CD8-positive, alpha-beta memory T cell (primary cell): ENCODE results near the gene HSFX2. TPM values are rescaled to one million over a fixed set of nuclear protein-coding genes. Genes with fewer than 3 reads are reported as not detected.
A peak's percentile ranks its signal among the peaks of the same experiment; 100 is the strongest.
"Not testable (repeated sequence)": the region's sequence is repeated elsewhere in the genome, so short reads cannot be mapped to it uniquely, and the experiment has no call there.

Source experiments
- CTCF ChIA-PET: fragments of 350-600 bp; sonication (Branson Sonifier 250); formaldehyde crosslinking; loops from one replicate; lab custom pipeline; 2021; ENCODE audit warnings: antibody characterized with exemption; lab: Charles Lee
- POLR2A ChIA-PET: fragments of 350-600 bp; sonication (Branson Sonifier 250); formaldehyde crosslinking; loops from one replicate; lab custom pipeline; 2021; ENCODE audit warnings: antibody characterized with exemption; lab: Charles Lee
- DNase-seq, 5 donors: peaks; one replicate each; pipeline versions ENCODE4 v3.0.0 to v3.0.0-alpha.2; 2020 to 2022; ENCODE audit warnings: mixed read lengths in 1 of 5
- H3K27ac ChIP-seq: one replicate; pipeline ENCODE4 v1.7.0; 2013; ENCODE audit warnings: low read depth, mild to moderate bottlenecking, low read length, moderate library complexity
- H3K27me3 ChIP-seq: 2 replicates; pipeline ENCODE4 v1.7.0; 2013; ENCODE audit warnings: low read length, mild to moderate bottlenecking; ENCODE audit not compliant: insufficient read depth, poor library complexity, severe bottlenecking
- H3K36me3 ChIP-seq: 2 replicates; pipeline ENCODE4 v1.7.0; 2013; ENCODE audit warnings: mild to moderate bottlenecking, low read length, moderate library complexity; ENCODE audit not compliant: insufficient read depth
- H3K4me1 ChIP-seq: 2 replicates; pipeline ENCODE4 v1.7.0; 2013; ENCODE audit warnings: mild to moderate bottlenecking, low read length, moderate library complexity; ENCODE audit not compliant: insufficient read depth
- H3K4me3 ChIP-seq: 2 replicates; pipeline ENCODE4 v1.7.0; 2013; ENCODE audit warnings: mild to moderate bottlenecking, low read length
- H3K9me3 ChIP-seq: 2 replicates; pipeline ENCODE4 v1.7.0; 2013; ENCODE audit warnings: mild to moderate bottlenecking, low read length
- H3K27ac Mint-ChIP-seq, 8 donors: one replicate each; pipeline ENCODE4 v1.8.0; 2020 to 2021; ENCODE audit warnings: mixed read lengths in 8 of 8, mild to moderate bottlenecking in 6 of 8, inconsistent platforms in 3 of 8, moderate library complexity in 3 of 8
- H3K27me3 Mint-ChIP-seq, 2 donors: one replicate each; pipeline ENCODE4 v1.8.0; 2020 to 2021; ENCODE audit warnings: mixed read lengths in 2 of 2, mild to moderate bottlenecking in 1 of 2, moderate library complexity in 1 of 2
- H3K36me3 Mint-ChIP-seq, 3 donors: one replicate each; pipeline ENCODE4 v1.8.0; 2020 to 2021; ENCODE audit warnings: mixed read lengths in 3 of 3, inconsistent platforms in 1 of 3, mild to moderate bottlenecking in 1 of 3
- H3K4me1 Mint-ChIP-seq, 3 donors: one replicate each; pipeline ENCODE4 v1.8.0; 2020 to 2021; ENCODE audit warnings: mixed read lengths in 3 of 3, inconsistent platforms in 1 of 3, mild to moderate bottlenecking in 1 of 3
- H3K4me3 Mint-ChIP-seq, 7 donors: one replicate each; pipeline ENCODE4 v1.8.0; 2020 to 2021; ENCODE audit warnings: mixed read lengths in 7 of 7, mild to moderate bottlenecking in 6 of 7, moderate library complexity in 4 of 7, inconsistent platforms in 2 of 7
- H3K9me3 Mint-ChIP-seq, 5 donors: one replicate each; pipeline ENCODE4 v1.8.0; 2020 to 2022; ENCODE audit warnings: mixed read lengths in 5 of 5, mild to moderate bottlenecking in 3 of 5, moderate library complexity in 2 of 5, inconsistent platforms in 1 of 5
- polyA plus RNA-seq: library from polyadenylated mRNA; unstranded; fragments of 300-500 nt; fragmentation: Illumina TruSeq; gene quantifications from one replicate; pipeline ENCODE4 v1.2.3, GENCODE V29; 2021
- total RNA-seq, 2 experiments: library from RNA; stranded (reverse); gene quantifications; one replicate each; pipeline ENCODE4 v1.2.3, GENCODE V29; 2021

HSFX2 gene
- total and polyA plus RNA-seq, 3 experiments from 2014 or later, result 0.29 to 0.57 TPM; not detected in 1

DNA sequence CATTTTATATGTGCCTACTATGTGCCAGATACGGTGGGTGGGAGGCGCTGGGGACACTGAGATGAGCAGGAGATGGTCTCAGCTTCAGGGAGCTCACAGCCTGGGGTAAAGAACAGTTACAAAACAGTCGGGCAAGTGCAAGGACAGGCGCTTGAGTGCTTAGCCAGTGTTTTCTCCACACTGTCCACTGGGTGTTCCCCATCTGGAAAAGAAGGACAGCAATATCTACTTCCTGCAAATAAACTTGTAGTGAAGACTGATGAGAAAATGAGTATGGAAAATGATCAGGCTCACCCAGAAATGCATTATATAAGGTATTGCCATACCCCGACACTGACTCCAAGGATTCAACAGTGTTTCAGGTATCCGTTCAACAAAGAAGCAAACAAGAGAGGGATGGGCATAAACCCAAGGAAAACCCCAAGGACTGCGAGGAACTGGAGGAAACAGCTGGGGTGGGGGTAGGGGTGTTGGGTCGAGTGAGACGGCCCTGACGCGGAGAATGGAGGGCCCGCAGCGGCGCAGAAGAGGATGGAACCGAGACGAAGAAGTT, 35.6 kb upstream of the HSFX2 start:
- ChIA-PET CTCF (no interaction called here), POLR2A (no interaction called here)
- peaks cover 35 to 55% (median 46%) of the 10 kb centered on the region in 3 donors for H3K4me1 Mint-ChIP-seq
- peak overlapping the region; percentile 38 to 95 (median 86) for H3K27ac Mint-ChIP-seq
- H3K27me3 ChIP-seq, result no peaks in the 10 kb centered on the region
- peaks cover 0 to 3% (median 0%) of the 10 kb centered on the region in 3 donors for H3K36me3 Mint-ChIP-seq
- peaks cover 3 to 4% of the 10 kb centered on the region in 2 donors for H3K27me3 Mint-ChIP-seq
- H3K27ac ChIP-seq, result peak overlapping the region; percentile 16
- no peak for DNase-seq
- peak overlapping the region; percentile 66 for H3K4me3 ChIP-seq
- H3K4me3 Mint-ChIP-seq, result peak overlapping the region; percentile 90 to 98 (median 92)
- H3K9me3 ChIP-seq, result no peaks in the 10 kb centered on the region
- H3K4me1 ChIP-seq, result peaks cover 20% of the 10 kb centered on the region
- H3K36me3 ChIP-seq, result no peaks in the 10 kb centered on the region
- no peaks in the 10 kb centered on the region for H3K9me3 Mint-ChIP-seq

DNA sequence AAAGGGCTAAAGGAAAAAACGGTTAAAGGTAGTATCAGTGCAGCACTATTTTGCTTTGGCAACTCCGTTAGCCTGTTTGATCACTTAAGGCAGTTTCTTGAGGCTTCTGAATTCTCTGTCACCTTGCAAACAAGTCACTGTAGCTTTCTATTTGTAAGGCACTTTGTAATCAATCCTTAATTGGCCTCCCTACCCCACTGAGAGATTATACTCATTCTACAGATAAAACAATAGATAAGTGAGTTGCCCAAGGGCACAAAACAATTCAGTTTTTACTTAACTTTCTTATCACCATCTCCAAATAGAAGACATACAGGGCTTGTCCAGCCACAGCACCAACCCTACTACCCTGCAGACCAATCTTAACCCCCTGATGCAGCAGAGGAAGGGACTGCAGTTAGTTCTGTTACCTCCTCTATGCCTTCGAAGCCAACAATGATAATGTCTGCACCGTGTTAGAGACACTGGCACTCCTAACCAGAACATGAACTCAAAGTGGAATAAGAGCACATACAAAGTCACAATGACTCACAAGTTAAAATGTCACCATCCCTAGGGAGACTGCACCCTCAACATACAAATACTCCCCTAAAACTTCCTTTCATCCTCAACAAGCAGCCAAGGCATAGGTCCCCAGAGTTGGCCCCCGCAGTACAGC, 34.7 kb upstream of the HSFX2 start:
- no peaks in the 10 kb centered on the region for H3K36me3 ChIP-seq
- Mint-ChIP-seq H3K27me3 (peaks cover 0 to 3% of the 10 kb centered on the region in 2 donors), H3K9me3 (no peaks in the 10 kb centered on the region), H3K27ac (peak overlapping the region in 5 of 8 donors; percentile 0 to 87 (median 13)), H3K4me1 (peaks cover 37 to 64% (median 55%) of the 10 kb centered on the region in 3 donors), H3K4me3 (peak overlapping the region; percentile 90 to 98 (median 92)), H3K36me3 (peaks cover 0 to 3% (median 0%) of the 10 kb centered on the region in 3 donors)
- no peak overlapping the region for H3K27ac ChIP-seq
- H3K9me3 ChIP-seq, result no peaks in the 10 kb centered on the region
- peaks cover 20% of the 10 kb centered on the region for H3K4me1 ChIP-seq
- ChIA-PET CTCF (no interaction called here), POLR2A (no interaction called here)
- H3K27me3 ChIP-seq, result no peaks in the 10 kb centered on the region
- no peak overlapping the region for H3K4me3 ChIP-seq
- DNase-seq, result no peak

DNA sequence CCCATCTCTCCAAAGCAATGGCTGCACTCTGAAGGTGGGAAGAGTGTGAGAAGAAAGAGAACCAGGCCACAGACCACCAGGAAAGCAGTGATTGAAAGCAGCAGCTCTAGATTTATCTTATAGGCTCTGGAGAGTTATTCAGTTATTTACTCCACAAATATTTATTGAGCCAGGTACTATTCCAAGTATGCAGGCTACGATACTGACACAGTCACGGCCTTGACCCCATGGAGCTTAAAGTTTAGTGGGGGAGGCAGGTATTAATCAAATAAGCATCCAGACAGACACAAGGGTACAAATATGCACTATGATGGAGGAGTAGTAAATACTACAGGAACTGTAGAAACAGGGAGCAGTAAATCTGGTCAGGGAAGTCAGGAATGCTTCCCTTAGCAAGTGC, 33.7 kb upstream of the HSFX2 start:
- Histone ChIP-seq H3K27me3 (no peaks in the 10 kb centered on the region), H3K36me3 (no peaks in the 10 kb centered on the region), H3K4me1 (peaks cover 20% of the 10 kb centered on the region), H3K4me3 (no peak overlapping the region), H3K9me3 (no peaks in the 10 kb centered on the region), H3K27ac (no peak overlapping the region)
- no peak for DNase-seq
- POLR2A ChIA-PET, result no interaction called here
- peak overlapping the region in 3 of 7 donors; percentile 11 to 48 (median 11) for H3K4me3 Mint-ChIP-seq
- H3K27ac Mint-ChIP-seq, result peak overlapping the region in 3 of 8 donors; percentile 65 to 87 (median 71)
- peaks cover 0 to 4% of the 10 kb centered on the region in 2 donors for H3K27me3 Mint-ChIP-seq
- no peaks in the 10 kb centered on the region for H3K9me3 Mint-ChIP-seq
- CTCF ChIA-PET, result no interaction called here
- peaks cover 0 to 3% (median 0%) of the 10 kb centered on the region in 3 donors for H3K36me3 Mint-ChIP-seq
- H3K4me1 Mint-ChIP-seq, result peaks cover 37 to 74% (median 56%) of the 10 kb centered on the region in 3 donors

DNA sequence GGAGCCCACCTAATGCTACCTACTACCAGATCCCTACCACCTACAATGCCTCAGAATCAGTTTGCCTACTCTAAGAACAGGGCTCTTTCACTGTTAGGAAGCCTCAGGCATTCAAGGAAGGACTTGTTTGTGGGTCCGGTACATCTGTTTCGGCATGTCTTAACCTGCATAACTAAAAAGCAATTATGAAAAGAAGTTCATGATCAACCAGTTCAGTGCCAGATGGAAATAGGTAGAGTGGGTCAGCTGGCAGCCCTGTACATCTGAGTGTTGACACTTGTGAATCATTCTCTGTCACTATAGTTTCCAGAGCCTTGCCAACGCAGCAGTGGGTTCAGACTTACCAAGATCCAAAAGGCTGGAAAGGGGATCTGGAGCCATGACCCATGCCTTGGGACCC, 33.2 kb upstream of the HSFX2 start:
- peak overlapping the region in 2 of 7 donors; percentile 11 to 48 for H3K4me3 Mint-ChIP-seq
- H3K4me1 Mint-ChIP-seq, result peaks cover 38 to 75% (median 57%) of the 10 kb centered on the region in 3 donors
- no peak for DNase-seq
- H3K9me3 ChIP-seq, result no peaks in the 10 kb centered on the region
- H3K36me3 Mint-ChIP-seq, result peaks cover 0 to 3% (median 0%) of the 10 kb centered on the region in 3 donors
- no peak overlapping the region for H3K4me3 ChIP-seq
- peaks cover 20% of the 10 kb centered on the region for H3K4me1 ChIP-seq
- POLR2A ChIA-PET, result no interaction called here
- no peaks in the 10 kb centered on the region for H3K27me3 ChIP-seq
- H3K27ac ChIP-seq, result no peak overlapping the region
- peaks cover 0 to 4% of the 10 kb centered on the region in 2 donors for H3K27me3 Mint-ChIP-seq
- no peaks in the 10 kb centered on the region for H3K36me3 ChIP-seq
- H3K27ac Mint-ChIP-seq, result peak overlapping the region in 2 of 8 donors; percentile 24 to 87
- no peaks in the 10 kb centered on the region for H3K9me3 Mint-ChIP-seq
- CTCF ChIA-PET, result no interaction called here

DNA sequence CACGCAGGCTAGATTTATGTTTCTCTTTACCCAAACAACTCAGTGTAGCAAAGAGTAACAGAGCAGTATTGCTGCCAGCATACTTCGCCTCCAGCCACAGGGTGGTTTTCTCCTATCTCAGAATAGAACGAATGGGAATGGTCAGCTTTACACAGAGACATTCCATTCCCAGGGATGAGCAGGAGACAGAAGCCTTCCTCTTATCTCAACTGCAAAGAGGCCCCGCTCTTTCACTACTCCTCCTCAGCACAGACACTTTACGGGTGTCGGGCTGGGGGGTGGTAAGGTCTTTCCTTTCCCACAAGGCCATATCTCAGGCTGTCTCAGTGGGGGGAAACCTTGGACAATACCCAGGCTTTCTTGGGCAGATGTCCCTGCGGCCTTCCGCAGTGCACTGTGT, 31.7 kb upstream of the HSFX2 start:
- H3K4me1 Mint-ChIP-seq, result peaks cover 38 to 80% (median 57%) of the 10 kb centered on the region in 3 donors
- H3K4me3 Mint-ChIP-seq, CTCF ChIA-PET, H3K9me3 ChIP-seq, DNase-seq, H3K27me3 Mint-ChIP-seq, H3K27ac ChIP-seq, H3K36me3 Mint-ChIP-seq, H3K4me3 ChIP-seq, H3K27me3 ChIP-seq, H3K36me3 ChIP-seq, POLR2A ChIA-PET, H3K27ac Mint-ChIP-seq, H3K9me3 Mint-ChIP-seq: not testable (repeated sequence)
- H3K4me1 ChIP-seq, result peaks cover 16% of the 10 kb centered on the region

DNA sequence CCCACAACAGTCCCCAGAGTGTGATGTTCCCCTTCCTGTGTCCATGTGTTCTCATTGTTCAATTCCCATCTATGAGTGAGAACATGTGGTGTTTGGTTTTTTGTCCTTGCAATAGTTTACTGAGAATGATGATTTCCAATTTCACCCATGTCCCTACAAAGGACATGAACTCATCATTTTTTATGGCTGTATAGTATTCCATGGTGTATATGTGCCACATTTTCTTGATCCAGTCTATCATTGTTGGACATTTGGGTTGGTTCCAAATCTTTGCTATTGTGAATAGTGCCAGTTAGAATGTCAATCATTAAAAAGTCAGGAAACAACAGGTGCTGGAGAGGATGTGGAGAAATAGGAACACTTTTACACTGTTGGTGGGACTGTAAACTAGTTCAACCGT, 24.5 kb upstream of the HSFX2 start:
- H3K36me3 Mint-ChIP-seq, H3K9me3 Mint-ChIP-seq, CTCF ChIA-PET, H3K9me3 ChIP-seq, H3K27ac ChIP-seq, DNase-seq, H3K4me3 Mint-ChIP-seq, H3K27me3 ChIP-seq, H3K27me3 Mint-ChIP-seq, H3K4me3 ChIP-seq, H3K4me1 ChIP-seq, H3K36me3 ChIP-seq, H3K27ac Mint-ChIP-seq, POLR2A ChIA-PET: not testable (repeated sequence)
- H3K4me1 Mint-ChIP-seq, result peaks cover 5 to 57% (median 11%) of the 10 kb centered on the region in 3 donors

DNA sequence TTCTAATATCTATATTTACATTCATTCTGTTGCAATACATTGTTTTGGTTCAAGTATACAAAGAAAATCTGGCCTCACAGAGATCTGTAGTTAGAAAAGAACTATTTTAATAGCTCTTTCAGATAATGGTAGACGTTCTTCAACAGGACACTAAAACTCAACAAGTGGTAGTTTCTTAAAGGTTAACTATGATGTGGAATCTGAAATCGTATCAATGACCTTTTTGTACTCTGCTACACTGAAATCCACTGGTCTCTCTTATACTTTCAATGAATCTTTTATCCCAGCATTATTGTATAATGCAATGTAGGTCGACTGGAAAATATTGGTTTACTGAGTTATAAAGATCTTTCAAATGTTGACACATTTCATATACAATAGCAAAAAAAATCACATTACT, 23.8 kb upstream of the HSFX2 start:
- Mint-ChIP-seq H3K27me3 (peaks cover 0 to 2% of the 10 kb centered on the region in 2 donors), H3K36me3 (no peaks in the 10 kb centered on the region), H3K4me3 (no peak overlapping the region), H3K27ac (no peak overlapping the region), H3K4me1 (peaks cover 5 to 58% (median 14%) of the 10 kb centered on the region in 3 donors), H3K9me3 (no peaks in the 10 kb centered on the region)
- Histone ChIP-seq H3K4me1 (no peaks in the 10 kb centered on the region), H3K36me3 (no peaks in the 10 kb centered on the region), H3K27ac (no peak overlapping the region), H3K4me3 (no peak overlapping the region), H3K9me3 (no peaks in the 10 kb centered on the region), H3K27me3 (no peaks in the 10 kb centered on the region)
- CTCF ChIA-PET, result no interaction called here
- POLR2A ChIA-PET, result no interaction called here
- DNase-seq, result no peak

DNA sequence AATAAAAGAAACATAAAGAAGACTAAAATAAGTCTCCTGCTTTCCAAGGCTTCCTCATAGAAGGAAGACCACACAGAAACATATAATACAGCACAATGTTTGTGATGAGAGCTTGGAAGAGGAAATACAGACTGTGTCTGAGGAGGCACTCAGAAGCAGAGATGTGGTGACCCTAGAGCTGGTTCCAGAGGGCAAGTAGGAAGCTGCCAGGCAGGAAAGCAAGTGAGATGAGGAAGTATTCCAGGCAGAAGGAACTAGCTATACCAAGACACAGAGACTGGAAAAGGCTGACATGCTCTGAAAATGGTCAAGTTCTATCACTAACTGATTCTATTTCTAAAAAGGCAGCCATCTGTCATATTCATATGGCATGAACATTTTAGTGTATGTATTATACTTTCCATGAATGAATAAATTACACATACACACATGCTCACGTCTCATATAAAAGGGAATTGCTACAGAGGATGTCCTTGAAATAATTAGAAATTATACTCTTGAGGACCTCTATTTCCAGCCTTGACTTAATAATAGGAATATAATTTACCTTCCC, 16.6 kb upstream of the HSFX2 start:
- H3K4me3 ChIP-seq, result no peak overlapping the region
- no peaks in the 10 kb centered on the region for H3K36me3 ChIP-seq
- H3K4me1 Mint-ChIP-seq, result peaks cover 4 to 45% (median 8%) of the 10 kb centered on the region in 3 donors
- H3K27me3 Mint-ChIP-seq, result no peaks in the 10 kb centered on the region
- no peak overlapping the region for H3K4me3 Mint-ChIP-seq
- DNase-seq, result no peak
- H3K9me3 ChIP-seq, result no peaks in the 10 kb centered on the region
- H3K27ac Mint-ChIP-seq, result peak overlapping the region in 1 of 8 donors; percentile 58
- peaks cover 0 to 22% (median 1%) of the 10 kb centered on the region in 3 donors for H3K36me3 Mint-ChIP-seq
- POLR2A ChIA-PET, result no interaction called here
- CTCF ChIA-PET, result no interaction called here
- H3K27ac ChIP-seq, result no peak overlapping the region
- H3K27me3 ChIP-seq, result no peaks in the 10 kb centered on the region
- no peaks in the 10 kb centered on the region for H3K4me1 ChIP-seq
- no peaks in the 10 kb centered on the region for H3K9me3 Mint-ChIP-seq
